NCI-H1105 (cell line): ENCODE results near the gene SEC63.
"Not testable (repeated sequence)": the region's sequence is repeated elsewhere in the genome, so short reads cannot be mapped to it uniquely, and the experiment has no call there.

Source experiments
- DNase-seq: peaks from one replicate; lab custom pipeline; 2025; lab: John Stamatoyannopoulos, UW

The SEC63 gene

GRCh38 chr6:107957909-107958688 lies at the start of gene SEC63:
Gene SEC63, minus strand, starts transcription at chr6:107958208. Its CDS starts 199 bp downstream, at chr6:107958009.
- peak; percentile 97 for DNase-seq

DNA sequence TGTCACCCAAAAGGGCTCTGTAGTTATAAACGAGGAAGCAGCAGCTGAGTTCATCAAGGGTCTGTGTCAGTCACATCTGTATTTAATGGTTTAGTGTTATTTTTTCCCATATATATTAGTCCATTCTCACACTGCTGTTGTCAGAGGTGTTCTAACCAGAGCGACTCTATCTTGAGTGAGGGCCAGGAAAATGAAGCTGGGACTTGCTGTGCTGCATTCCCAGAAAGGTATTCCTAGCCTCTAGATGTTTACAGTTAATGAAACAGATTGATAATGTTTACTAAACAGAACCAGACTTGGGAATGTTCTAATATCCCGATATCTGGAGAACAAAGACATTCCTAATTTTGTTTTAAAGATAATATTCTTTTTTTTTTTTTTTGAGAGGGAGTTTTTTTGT lies 48.0 kb upstream of the SEC63 start:
- no peak for DNase-seq

GRCh38 chr6:108004861-108005260 lies 46.9 kb upstream of the SEC63 start:
- no peak for DNase-seq

DNA sequence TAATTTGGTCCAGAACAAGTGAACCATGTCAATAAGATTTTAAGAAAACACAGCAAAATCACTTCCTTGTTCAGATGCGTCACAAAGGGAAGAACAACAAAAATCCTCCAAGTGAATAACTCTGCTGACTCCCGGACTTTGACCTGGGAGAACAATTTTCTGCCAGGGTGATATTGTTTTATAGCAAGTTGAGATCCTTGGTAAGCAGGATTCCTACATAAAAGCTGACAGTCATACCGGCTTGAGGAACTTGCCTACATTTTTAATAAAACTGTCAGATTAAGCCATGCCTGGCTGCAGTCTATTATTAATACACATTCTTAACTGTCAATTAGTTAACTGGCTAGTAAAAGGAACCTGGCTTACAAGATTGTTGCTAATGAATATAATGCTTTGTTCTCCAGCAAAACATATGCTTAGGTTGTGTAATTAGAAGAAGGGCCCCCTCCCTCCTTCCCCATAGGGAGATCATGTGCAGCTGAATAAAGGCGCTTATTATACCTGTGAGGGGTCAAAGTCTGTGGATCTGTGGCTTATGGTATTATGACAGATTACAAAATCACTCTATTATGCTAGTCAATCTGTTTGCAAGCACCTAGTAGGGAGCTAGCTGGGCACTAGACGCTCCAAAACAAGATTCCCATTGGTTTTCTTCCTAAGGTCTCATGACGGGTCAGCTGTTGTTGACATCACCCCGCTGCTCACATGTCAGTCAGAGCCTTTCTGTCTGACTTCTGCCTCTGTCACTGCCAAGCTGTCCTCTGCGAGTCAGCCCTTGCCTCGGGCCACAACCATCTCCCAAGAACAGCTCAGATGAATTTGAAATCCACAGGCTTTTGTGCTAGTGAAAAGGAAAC lies 44.6 kb upstream of the SEC63 start:
- DNase-seq = no peak

DNA sequence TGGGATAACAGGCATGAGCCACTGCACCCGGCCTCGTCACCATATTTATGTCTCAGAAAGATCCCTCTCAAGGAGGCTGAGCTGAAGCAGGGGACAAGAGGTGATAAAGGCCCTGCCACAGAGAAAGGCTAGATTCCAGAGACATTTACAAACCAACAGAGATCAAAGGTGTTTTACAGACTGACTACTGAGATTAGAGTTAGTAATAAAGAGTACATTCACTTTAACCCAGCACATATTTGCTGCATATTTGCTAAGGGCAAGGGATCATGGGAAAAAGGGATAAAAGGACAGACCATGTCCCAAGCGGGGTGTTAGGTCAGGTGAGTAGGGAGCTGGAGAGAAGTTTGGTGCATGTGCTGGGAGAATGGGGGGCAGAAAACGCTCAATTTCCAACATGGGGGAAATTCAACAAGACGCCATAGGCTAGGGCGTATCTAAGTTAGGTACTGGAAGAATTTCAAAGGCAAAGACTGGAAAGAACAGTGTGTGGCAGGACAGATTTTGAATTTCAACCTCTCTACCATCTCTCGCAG lies 43.8 kb upstream of the SEC63 start:
- no peak for DNase-seq

- not testable (repeated sequence) for DNase-seq
Measured at GRCh38 chr6:108000259-108000658, 42.3 kb upstream of the SEC63 start.

DNA sequence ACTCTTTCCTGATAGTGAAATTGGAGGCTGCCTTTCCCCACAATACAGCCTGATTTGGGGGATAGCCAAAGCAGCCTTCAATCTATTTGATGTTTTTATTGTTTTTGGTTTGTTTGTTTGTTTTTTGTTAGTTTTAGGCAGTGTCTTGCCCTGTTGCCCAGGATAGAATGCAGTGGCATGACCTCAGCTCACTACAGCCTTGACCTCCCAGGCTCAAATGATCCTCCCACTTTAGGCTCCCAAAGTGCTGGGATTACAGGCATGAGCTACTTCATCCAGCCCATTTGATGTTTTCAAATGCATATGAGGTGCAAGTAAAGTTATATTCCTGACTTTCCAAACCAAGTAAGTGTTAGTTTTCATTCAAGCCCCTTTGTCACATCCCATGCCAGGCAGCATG lies 41.3 kb upstream of the SEC63 start:
- no peak for DNase-seq

DNA sequence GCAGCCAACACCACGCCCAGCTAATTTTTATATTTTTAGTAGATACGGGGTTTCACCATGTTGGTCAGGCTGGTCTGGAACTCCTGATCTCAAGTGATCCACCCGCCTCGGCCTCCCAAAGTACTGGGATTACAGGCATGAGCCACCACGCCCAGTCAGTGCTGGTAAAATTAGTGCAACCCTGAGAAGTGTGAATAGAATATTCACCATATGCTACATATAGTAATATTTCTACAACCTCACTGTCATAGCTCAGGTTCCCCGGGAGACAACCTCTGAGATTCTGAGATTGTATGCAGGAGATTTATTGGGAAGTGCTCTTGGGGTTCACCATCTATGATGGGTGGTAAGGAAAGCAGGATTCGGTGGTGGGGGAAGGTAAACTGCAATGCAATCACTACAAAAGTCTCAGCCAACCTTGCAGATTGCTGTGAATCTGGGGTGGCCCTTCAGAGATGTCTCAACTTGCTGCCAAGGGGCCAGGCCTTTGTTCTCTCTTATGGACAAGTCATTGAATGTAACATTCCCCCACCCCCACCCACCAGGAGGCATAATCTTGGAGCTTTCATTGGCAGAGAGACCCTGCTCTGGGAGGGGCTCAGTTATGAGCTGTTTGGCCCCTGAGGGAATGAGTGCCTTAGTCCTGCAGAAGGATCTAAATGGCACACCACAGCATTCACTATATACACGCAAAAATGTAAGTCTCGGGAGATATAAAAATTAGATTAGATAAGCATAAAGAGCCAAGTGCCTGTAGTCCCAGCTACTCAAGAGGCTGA lies 34.0 kb upstream of the SEC63 start:
- DNase-seq = no peak

DNA sequence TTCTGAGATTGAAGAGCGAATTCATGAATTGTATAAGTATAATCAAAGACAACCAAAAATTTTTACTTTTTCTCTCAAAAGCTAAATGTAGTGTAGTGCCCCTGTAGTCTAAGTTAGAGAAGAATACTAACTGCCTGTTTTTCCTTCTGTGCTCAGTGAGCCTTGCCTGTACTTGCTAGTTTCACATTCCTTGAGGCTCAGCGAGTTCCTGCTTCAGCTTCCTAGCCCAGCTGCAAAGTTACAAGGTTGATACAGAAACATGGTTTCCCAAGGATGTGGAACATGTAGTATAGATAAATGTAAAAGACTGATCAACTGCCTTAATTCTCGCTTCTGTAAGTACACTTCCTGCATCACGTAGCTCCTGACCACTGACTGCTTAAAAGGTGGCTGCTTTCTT lies 33.1 kb upstream of the SEC63 start:
- no peak for DNase-seq

DNA sequence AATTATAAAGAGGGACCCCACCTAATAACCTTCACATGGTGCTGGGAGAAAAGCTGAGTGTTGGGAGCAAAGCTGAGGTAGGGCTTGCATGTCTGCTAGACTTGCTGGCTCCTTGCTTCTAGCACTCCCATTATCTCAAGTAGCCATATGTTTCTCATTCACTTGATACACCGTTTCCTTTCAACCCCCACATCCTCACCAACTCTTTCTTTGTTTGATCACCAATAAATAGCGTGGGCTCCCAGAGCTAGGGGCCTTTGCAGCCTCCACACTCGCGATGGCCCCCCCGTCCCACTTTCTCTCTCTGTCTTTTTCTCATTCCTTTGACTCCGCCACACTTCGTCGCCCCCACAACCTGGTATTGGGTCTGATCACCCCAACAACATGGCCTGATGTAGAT lies 32.6 kb upstream of the SEC63 start:
- DNase-seq = not testable (repeated sequence)

DNA sequence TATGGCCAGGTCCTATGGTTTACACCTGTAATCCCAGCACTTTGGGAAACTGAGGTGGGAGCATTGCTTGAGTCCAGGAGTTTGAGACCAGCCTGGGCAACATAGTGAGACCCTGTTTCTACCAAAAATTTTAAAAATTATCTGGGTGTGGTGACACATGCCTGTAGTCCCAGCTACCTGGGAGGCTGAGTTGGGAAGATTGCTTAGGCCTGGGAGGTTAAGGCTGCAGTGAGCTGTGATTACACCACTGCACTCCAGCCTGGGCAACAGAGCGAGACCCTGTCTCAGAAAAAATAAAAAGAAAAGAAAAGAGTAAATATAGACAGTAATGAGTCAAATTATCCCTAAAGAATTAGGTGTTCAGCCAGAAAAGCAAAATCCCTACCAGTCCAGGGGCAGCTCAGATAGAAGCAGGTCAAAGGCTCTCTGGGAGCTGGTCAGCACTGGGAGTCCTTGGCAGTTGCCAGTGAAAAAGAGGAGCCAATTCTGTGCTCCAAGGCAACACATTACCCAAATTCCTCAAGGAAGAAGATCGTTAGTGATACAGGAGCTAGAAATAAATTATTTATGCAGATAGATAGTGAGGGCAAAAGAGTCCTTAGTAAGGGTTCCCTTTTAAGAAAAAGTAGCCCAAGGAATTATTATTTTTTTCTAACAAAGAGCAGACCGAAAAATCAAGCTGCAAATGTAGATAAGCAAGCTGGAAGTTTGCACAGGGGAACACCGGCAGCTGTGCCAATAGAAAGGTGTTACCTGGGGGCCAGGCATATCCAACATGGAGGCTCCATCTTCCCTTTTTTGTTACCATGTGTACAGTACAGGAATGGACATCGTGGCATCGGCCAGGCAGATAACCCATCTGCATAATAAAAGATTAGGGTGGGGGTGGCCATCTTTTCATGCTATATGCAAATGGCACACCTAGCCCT lies 31.4 kb upstream of the SEC63 start:
- DNase-seq = no peak

DNA sequence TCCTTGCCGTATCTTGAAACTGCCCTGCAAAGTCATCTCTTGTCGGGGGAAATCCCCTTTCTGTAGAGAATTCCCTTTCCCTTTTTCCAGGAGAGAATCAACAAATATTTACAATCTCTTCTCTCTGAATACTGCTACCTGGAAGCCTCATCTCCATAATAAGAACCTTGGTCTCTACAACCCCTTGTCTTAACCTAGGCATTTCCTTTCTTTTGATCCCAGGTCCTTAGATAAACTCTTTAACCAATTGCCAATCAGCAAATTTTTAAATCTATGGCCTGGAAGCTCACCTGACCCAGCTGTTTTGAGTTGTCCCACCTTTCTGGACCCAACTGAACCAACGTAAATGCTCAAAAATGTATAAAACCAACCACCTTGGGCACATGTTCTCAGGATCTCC lies 30.6 kb upstream of the SEC63 start:
- DNase-seq = no peak

DNA sequence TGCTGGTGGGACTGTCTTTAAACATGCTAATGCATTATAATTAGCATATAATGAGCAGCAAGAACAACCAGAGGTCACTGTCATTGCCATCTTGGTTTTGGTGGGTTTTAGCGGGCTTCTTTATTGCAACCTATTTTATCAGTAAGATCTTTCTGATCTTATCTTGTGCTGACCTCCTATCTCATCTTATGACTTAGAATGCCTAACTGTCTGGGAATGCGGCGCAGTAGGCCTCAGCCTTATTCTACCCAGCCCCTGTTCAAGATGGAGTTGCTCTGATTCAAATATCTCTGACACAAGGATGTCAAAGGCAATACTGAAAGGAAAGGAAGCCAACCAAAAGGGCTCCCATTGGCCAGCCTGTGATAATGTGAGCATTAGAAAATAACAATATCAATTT lies 29.8 kb upstream of the SEC63 start:
- DNase-seq = no peak

- DNase-seq = no peak
Measured at GRCh38 chr6:107985701-107986100, 27.7 kb upstream of the SEC63 start.

DNA sequence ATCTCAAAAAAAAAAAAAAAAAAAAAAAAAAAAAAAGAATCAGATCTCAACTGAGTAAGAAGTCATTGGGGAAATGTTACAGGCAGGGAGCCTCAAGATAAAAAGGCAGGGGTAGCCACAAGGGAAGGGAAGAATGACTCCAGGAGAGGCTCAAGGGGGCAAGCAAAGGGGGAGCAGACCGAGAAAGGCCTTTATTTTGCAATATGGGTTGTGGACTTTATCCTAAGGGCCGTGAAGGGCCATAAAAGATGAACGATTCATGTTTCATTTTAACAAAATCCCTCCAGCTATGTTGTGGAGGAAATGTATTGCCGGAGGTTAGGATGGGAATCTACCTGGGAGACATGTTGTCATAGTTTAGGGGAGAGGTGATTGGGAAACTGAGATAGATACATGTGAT lies 25.8 kb upstream of the SEC63 start:
- DNase-seq = no peak

- DNase-seq = no peak
Measured at GRCh38 chr6:107982486-107982885, 24.5 kb upstream of the SEC63 start.

- DNase-seq = no peak
Measured at GRCh38 chr6:107981695-107982094, 23.7 kb upstream of the SEC63 start.

- peak; percentile 20 for DNase-seq
Measured at GRCh38 chr6:107977283-107977682, 19.3 kb upstream of the SEC63 start.

GRCh38 chr6:107976155-107976783 lies 18.3 kb upstream of the SEC63 start:
- no peak for DNase-seq

GRCh38 chr6:107973594-107973993 lies 15.6 kb upstream of the SEC63 start:
- no peak for DNase-seq
